ENCODE measurements around the gene MRPL3.

MRPL3 gene

DNA sequence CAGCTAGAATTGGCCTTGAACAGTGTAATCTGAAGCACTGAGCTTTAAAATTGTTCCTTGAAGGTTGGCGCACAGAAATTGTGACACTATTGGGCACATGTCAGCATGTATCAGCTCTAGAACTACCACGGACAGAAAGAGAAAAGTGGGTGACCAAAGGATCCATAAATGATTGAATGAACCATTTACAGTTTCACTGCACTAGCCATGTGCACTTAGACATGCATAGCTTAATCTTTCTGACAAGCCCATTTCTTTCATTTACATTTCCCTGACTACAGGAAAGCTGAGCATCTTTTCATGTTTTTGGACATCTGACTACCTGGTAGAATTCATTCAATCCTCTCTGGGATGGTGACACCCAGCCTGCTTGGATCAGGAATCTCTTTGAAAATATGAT is 85.0 kb downstream of the MRPL3 start:
- no peaks in the 10 kb centered on the region for H3K36me3 ChIP-seq (ENCODE audit: control insufficient read depth, insufficient read depth, low read length)
- no peak overlapping the region for H3K9ac ChIP-seq (ENCODE audit: low read length)
- no peak overlapping the region for H3K4me3 ChIP-seq (ENCODE audit: low read depth, low read length)
- H3K27ac ChIP-seq (ENCODE audit: low read depth, low read length): no peak overlapping the region
- no peaks in the 10 kb centered on the region for H3K27me3 ChIP-seq (ENCODE audit: control insufficient read depth, insufficient read depth, low read length)
- no peaks in the 10 kb centered on the region for H3K4me1 ChIP-seq (ENCODE audit: control insufficient read depth, insufficient read depth, low read length)
- H3K9me3 ChIP-seq (ENCODE audit: control insufficient read depth, insufficient read depth, low read depth, low read length): peaks cover 3% of the 10 kb centered on the region; the same call in 1 of the 2 replicates
